Osteocyte (in vitro differentiated cells): Measurements from ENCODE around the gene ITGA3. TPM values are rescaled to one million over a fixed set of nuclear protein-coding genes. Genes with fewer than 3 reads are reported as not detected.

Source experiments
- DNase-seq: peaks from one replicate; pipeline ENCODE4 v3.0.0; 2021; ENCODE audit warnings: mixed read lengths; ENCODE audit not compliant: unreplicated experiment; ENCODE audit errors: extremely low spot score
- H3K27ac Mint-ChIP-seq: one replicate; pipeline ENCODE4 v1.8.0; 2021; ENCODE audit warnings: mild to moderate bottlenecking, mixed read lengths; ENCODE audit not compliant: unreplicated experiment
- H3K27me3 Mint-ChIP-seq: one replicate; pipeline ENCODE4 v1.8.0; 2021; ENCODE audit warnings: mixed read lengths; ENCODE audit not compliant: unreplicated experiment
- H3K36me3 Mint-ChIP-seq: one replicate; pipeline ENCODE4 v1.8.0; 2021; ENCODE audit warnings: mixed read lengths; ENCODE audit not compliant: unreplicated experiment
- H3K4me1 Mint-ChIP-seq: one replicate; pipeline ENCODE4 v1.8.0; 2021; ENCODE audit warnings: mixed read lengths; ENCODE audit not compliant: unreplicated experiment
- H3K4me3 Mint-ChIP-seq: one replicate; pipeline ENCODE4 v1.8.0; 2021; ENCODE audit warnings: mild to moderate bottlenecking, moderate library complexity, mixed read lengths; ENCODE audit not compliant: unreplicated experiment
- H3K9me3 Mint-ChIP-seq: one replicate; pipeline ENCODE4 v1.8.0; 2021; ENCODE audit warnings: mixed read lengths; ENCODE audit not compliant: unreplicated experiment
- CTCF ChIP-seq: fragments of 200-600 bp; sonication (generic); IDR thresholded peaks from 2 replicates; pipeline ENCODE4 v1.5.0; 2021; ENCODE audit warnings: antibody characterized with exemption, mild to moderate bottlenecking, moderate library complexity
- total RNA-seq: library from RNA; stranded (reverse); gene quantifications from 2 replicates; pipeline ENCODE4 v1.2.1, GENCODE V29; 2021

The ITGA3 gene
- total RNA-seq, 1 donor from 2014 or later = 201 TPM

- Mint-ChIP-seq H3K9me3 (no peaks in the 10 kb centered on the region), H3K27ac (peak overlapping the region; percentile 31), H3K4me1 (peaks cover 40% of the 10 kb centered on the region), H3K27me3 (no peaks in the 10 kb centered on the region), H3K4me3 (no peak overlapping the region), H3K36me3 (peaks cover 32% of the 10 kb centered on the region)
- DNase-seq = no peak
- no peak for TF ChIP-seq CTCF
These were observed 45.6 kb downstream of the ITGA3 start for GRCh38 chr17:50101346-50102163.

GRCh38 chr17:50102164-50102991, 46.5 kb downstream of the ITGA3 start:
- H3K9me3 Mint-ChIP-seq = no peaks in the 10 kb centered on the region
- peaks cover 34% of the 10 kb centered on the region for H3K36me3 Mint-ChIP-seq
- TF ChIP-seq CTCF = no peak
- no peak overlapping the region for H3K4me3 Mint-ChIP-seq
- H3K4me1 Mint-ChIP-seq = peaks cover 35% of the 10 kb centered on the region
- H3K27ac Mint-ChIP-seq = peak overlapping the region; percentile 18
- no peaks in the 10 kb centered on the region for H3K27me3 Mint-ChIP-seq
- no peak for DNase-seq

- Mint-ChIP-seq H3K27ac (no peak overlapping the region), H3K4me3 (no peak overlapping the region), H3K4me1 (peaks cover 43% of the 10 kb centered on the region), H3K27me3 (no peaks in the 10 kb centered on the region), H3K9me3 (no peaks in the 10 kb centered on the region), H3K36me3 (peaks cover 32% of the 10 kb centered on the region)
- no peak for TF ChIP-seq CTCF
- no peak for DNase-seq
These were observed 47.3 kb downstream of the ITGA3 start for GRCh38 chr17:50103252-50103651.

GRCh38 chr17:50103941-50104340, 48.0 kb downstream of the ITGA3 start:
- TF ChIP-seq CTCF = no peak
- no peaks in the 10 kb centered on the region for H3K27me3 Mint-ChIP-seq
- peaks cover 25% of the 10 kb centered on the region for H3K36me3 Mint-ChIP-seq
- no peaks in the 10 kb centered on the region for H3K9me3 Mint-ChIP-seq
- peaks cover 40% of the 10 kb centered on the region for H3K4me1 Mint-ChIP-seq
- no peak for DNase-seq
- no peak overlapping the region for H3K4me3 Mint-ChIP-seq
- no peak overlapping the region for H3K27ac Mint-ChIP-seq

GRCh38 chr17:50105811-50106210, 49.9 kb downstream of the ITGA3 start:
- TF ChIP-seq CTCF = no peak
- H3K9me3 Mint-ChIP-seq = no peaks in the 10 kb centered on the region
- no peak for DNase-seq
- H3K27ac Mint-ChIP-seq = no peak overlapping the region
- peaks cover 28% of the 10 kb centered on the region for H3K4me1 Mint-ChIP-seq
- H3K27me3 Mint-ChIP-seq = no peaks in the 10 kb centered on the region
- H3K4me3 Mint-ChIP-seq = no peak overlapping the region
- peaks cover 21% of the 10 kb centered on the region for H3K36me3 Mint-ChIP-seq
